Measurements from ENCODE around the gene BBIP1.

BBIP1 gene

GRCh38 chr10:110863361-110863760, 55.6 kb downstream of the BBIP1 start:
- DNase-seq (ENCODE audit: low read depth): no peak

GRCh38 chr10:110862961-110863360, 56.0 kb downstream of the BBIP1 start:
- no peak for DNase-seq (ENCODE audit: low read depth)

GRCh38 chr10:110861930-110862649, 56.9 kb downstream of the BBIP1 start:
- DNase-seq (ENCODE audit: low read depth): no peak

- DNase-seq (ENCODE audit: low read depth): no peak
Measured at GRCh38 chr10:110861476-110861875, 57.5 kb downstream of the BBIP1 start.

- no peak for DNase-seq (ENCODE audit: low read depth)
Measured at GRCh38 chr10:110860576-110861241, 58.3 kb downstream of the BBIP1 start.

- no peak for DNase-seq (ENCODE audit: low read depth)
Measured at GRCh38 chr10:110859973-110860376, 59.0 kb downstream of the BBIP1 start.

- DNase-seq (ENCODE audit: low read depth): no peak
Measured at GRCh38 chr10:110859206-110859972, 59.6 kb downstream of the BBIP1 start.

- no peak for DNase-seq (ENCODE audit: low read depth)
Measured at GRCh38 chr10:110858297-110858934, 60.6 kb downstream of the BBIP1 start.

- no peak for DNase-seq (ENCODE audit: low read depth)
Measured at GRCh38 chr10:110857265-110858171, 61.5 kb downstream of the BBIP1 start.

- no peak for DNase-seq (ENCODE audit: low read depth)
Measured at GRCh38 chr10:110853921-110854605, 64.9 kb downstream of the BBIP1 start.

- no peak for DNase-seq (ENCODE audit: low read depth)
Measured at GRCh38 chr10:110852947-110853346, 66.0 kb downstream of the BBIP1 start.

- no peak for DNase-seq (ENCODE audit: low read depth)
Measured at GRCh38 chr10:110852255-110852896, 66.6 kb downstream of the BBIP1 start.

- DNase-seq (ENCODE audit: low read depth): no peak
Measured at GRCh38 chr10:110851020-110851612, 67.9 kb downstream of the BBIP1 start.

GRCh38 chr10:110850099-110850498, 68.9 kb downstream of the BBIP1 start:
- DNase-seq (ENCODE audit: low read depth): no peak
